ENCODE data around the gene PRCP.

DNA sequence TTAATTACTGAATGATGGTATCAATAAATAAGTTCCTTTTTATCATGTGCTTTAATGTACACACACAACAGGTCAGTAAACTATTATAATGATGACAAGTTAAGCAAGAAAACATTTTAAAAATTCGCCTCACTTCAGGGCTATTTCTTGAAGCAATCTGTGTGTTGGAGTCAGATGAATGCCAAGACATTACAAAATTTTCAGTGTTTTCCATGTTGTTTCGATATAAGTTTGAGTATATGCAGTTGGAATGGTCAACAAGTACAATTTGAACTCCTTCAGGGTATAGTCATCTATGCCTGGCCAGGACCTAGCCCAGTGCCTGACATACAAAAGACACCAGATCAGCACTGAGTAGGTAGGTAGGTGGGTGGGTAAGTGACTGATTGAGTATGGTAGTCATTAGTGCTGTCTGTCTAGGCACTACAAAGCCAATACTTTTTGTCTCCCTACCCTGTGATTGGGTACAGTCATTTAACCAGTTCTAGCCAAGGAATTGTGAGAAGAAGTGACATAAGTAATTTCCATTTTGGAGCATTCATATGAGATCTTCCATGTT, 7.5 kb downstream of the PRCP start:
- TF ChIP-seq, protein P1, sequence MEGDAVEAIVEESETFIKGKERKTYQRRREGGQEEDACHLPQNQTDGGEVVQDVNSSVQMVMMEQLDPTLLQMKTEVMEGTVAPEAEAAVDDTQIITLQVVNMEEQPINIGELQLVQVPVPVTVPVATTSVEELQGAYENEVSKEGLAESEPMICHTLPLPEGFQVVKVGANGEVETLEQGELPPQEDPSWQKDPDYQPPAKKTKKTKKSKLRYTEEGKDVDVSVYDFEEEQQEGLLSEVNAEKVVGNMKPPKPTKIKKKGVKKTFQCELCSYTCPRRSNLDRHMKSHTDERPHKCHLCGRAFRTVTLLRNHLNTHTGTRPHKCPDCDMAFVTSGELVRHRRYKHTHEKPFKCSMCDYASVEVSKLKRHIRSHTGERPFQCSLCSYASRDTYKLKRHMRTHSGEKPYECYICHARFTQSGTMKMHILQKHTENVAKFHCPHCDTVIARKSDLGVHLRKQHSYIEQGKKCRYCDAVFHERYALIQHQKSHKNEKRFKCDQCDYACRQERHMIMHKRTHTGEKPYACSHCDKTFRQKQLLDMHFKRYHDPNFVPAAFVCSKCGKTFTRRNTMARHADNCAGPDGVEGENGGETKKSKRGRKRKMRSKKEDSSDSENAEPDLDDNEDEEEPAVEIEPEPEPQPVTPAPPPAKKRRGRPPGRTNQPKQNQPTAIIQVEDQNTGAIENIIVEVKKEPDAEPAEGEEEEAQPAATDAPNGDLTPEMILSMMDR (IDR thresholded peaks at IDR 0.05; ENCODE audit: insufficient read depth, low read length, poor library complexity, severe bottlenecking), result no peak
- TF ChIP-seq EZH2phosphoT487 (conservative IDR thresholded peaks at IDR 0.05; ENCODE audit: low read length), result no peak
